Pancreas (tissue), 10 donors: Measurements from ENCODE around the gene SLC9A1. TPM values are rescaled to one million over a fixed set of nuclear protein-coding genes. Genes with fewer than 3 reads are reported as not detected.
"Not testable (repeated sequence)": the region's sequence is repeated elsewhere in the genome, so short reads cannot be mapped to it uniquely, and the experiment has no call there.

Experiments used
- ATAC-seq, 4 donors: fragments of 200-7000 bp; cut with Tn5 transposase; one replicate each; pipeline versions ENCODE4 v1.8.0 to v1.9.1; 2020; ENCODE audit warnings: mild to moderate bottlenecking in 4 of 4, moderate library complexity in 4 of 4
- DNase-seq, 6 donors: peaks; one replicate each; pipeline ENCODE4 v3.0.0-alpha.2; 2020
- FAIRE-seq: peaks from 2 replicates; lab custom pipeline; 2012; peaks lifted over from hg19 to GRCh38; lab: Jason Lieb, UNC
- H3K27ac ChIP-seq, 4 donors: fragments of 200-600 bp; sonication (generic); 1 replicate in 3 of 4; 2 replicates in 1 of 4; pipeline versions ENCODE4 v1.5.0 to v1.8.0; 2020
- H3K27me3 ChIP-seq, 4 donors: fragments of 200-600 bp; one replicate each; pipeline ENCODE4 v1.8.0; 2021
- H3K36me3 ChIP-seq, 3 donors: fragments of 200-600 bp; sonication (generic) in 1 of 3; one replicate each; pipeline versions ENCODE4 v1.5.0 to v1.8.0; 2020 to 2021
- H3K4me1 ChIP-seq, 3 donors: fragments of 200-600 bp; one replicate each; pipeline ENCODE4 v1.8.0; 2021
- H3K4me3 ChIP-seq, 4 donors: fragments of 200-600 bp; sonication (generic) in 2 of 4; one replicate each; pipeline versions ENCODE4 v1.5.0 to v1.8.0; 2020 to 2021
- H3K9me3 ChIP-seq, 4 donors: fragments of 200-600 bp; one replicate each; pipeline ENCODE4 v1.8.0; 2021
- WGBS, 2 donors: extraction: QIAGEN DNeasy Blood & Tissue Kit; methylation state at CpG; one replicate each; pipeline ENCODE4 v1.1.7; 2013; 5-methylcytosine and 5-hydroxymethylcytosine counted together
- intact Hi-C, 3 donors: fragments of 100-400 bp; cut with DNase I; formaldehyde crosslinking; loops; one replicate each; pipeline versions ENCODE4 v1.11.1 to v1.14.2; 2022
- polyA plus RNA-seq, 2 donors: library from polyadenylated mRNA; stranded (reverse); fragments of 200-250 nt; gene quantifications; one replicate each; pipeline ENCODE4 v1.2.3, GENCODE V29; 2013
- total RNA-seq, 6 donors: library from RNA; stranded (reverse); fragmentation: NEBNext Ultra II Directional in 4 of 6; extraction: Animal tissue kit (Norgen Biotek cat#: 25700) in 4 of 6; gene quantifications; one replicate each; pipeline versions ENCODE4 v1.2.1 to v1.2.4, GENCODE V29; 2021 to 2023
- TF ChIP-seq, protein P1 (sequence below), 4 donors: fragments of 200-600 bp; sonication (generic) in 3 of 4; IDR thresholded peaks; one replicate each; pipeline versions ENCODE4 v1.5.0 to v1.8.0; 2021; ENCODE audit warnings: antibody characterized with exemption in 4 of 4
- donor health status: healthy with polysubstance abuse.
- donor health status: DM: no; HTN: no; CAD: no; lungs with moderate emphysema.
- donor health status: DM: no; HTN: no; CAD: no.
- donor health status: control.
- donor health status: control.
- donor health status: Bipolar disorder and iron deficiency.
- donor health status: DM: yes; HTN: yes; CAD: no.
- donor health status: DM: no; HTN: no; CAD: no.
- donor health status: DM: no; HTN: no; CAD: no.
- donor health status: DM: yes; HTN: yes; CAD: no.

SLC9A1 gene
- total and polyA plus RNA-seq, 8 donors: 8.3 to 20.6 (median 11.1) TPM

DNA sequence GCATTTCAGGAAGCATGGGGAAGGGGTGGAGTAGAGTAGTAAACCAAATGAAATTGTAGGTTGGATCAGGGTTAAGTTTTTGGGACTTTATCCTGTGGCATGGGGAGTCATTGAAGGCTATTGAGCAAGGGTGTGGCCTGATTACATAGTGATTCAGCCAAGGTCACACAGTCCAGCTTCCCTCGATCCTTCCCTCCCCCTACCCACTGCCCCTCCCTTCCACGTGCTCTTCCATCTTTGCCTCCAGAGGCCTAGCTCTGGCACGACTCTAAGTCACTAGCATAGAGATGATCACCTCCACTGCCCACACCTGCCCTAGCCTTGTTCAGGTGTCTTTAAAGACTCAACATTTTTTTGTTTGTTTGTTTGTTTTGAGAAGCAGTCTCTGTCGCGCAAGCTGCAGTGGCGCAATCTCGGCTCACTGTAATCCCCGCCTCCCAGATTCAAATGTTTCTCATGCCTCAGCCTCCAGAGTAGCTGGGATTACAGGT, 37.2 kb upstream of the SLC9A1 start:
- FAIRE-seq (no peak), DNase-seq (no peak), ATAC-seq (peak in 3 of 4 donors; percentile 70 to 72 (median 71))
- no peak overlapping the region for H3K4me3 ChIP-seq
- 66 to 75% methylated on average over 8 of the region's 8 CpGs for WGBS, 2 donors
- H3K27me3 ChIP-seq: no peaks in the 10 kb centered on the region
- H3K9me3 ChIP-seq: no peaks in the 10 kb centered on the region
- H3K4me1 ChIP-seq: no peaks in the 10 kb centered on the region
- H3K27ac ChIP-seq: no peak overlapping the region
- intact Hi-C loops: loop anchor here in 2 of 3 donors (10.0 kb wide), 2 partner anchors 93 to 103 kb away; no protein-coding TSS in a partner anchor
- no peaks in the 10 kb centered on the region for H3K36me3 ChIP-seq
- TF ChIP-seq, protein P1, sequence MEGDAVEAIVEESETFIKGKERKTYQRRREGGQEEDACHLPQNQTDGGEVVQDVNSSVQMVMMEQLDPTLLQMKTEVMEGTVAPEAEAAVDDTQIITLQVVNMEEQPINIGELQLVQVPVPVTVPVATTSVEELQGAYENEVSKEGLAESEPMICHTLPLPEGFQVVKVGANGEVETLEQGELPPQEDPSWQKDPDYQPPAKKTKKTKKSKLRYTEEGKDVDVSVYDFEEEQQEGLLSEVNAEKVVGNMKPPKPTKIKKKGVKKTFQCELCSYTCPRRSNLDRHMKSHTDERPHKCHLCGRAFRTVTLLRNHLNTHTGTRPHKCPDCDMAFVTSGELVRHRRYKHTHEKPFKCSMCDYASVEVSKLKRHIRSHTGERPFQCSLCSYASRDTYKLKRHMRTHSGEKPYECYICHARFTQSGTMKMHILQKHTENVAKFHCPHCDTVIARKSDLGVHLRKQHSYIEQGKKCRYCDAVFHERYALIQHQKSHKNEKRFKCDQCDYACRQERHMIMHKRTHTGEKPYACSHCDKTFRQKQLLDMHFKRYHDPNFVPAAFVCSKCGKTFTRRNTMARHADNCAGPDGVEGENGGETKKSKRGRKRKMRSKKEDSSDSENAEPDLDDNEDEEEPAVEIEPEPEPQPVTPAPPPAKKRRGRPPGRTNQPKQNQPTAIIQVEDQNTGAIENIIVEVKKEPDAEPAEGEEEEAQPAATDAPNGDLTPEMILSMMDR (IDR thresholded peaks at IDR 0.05): no peak

DNA sequence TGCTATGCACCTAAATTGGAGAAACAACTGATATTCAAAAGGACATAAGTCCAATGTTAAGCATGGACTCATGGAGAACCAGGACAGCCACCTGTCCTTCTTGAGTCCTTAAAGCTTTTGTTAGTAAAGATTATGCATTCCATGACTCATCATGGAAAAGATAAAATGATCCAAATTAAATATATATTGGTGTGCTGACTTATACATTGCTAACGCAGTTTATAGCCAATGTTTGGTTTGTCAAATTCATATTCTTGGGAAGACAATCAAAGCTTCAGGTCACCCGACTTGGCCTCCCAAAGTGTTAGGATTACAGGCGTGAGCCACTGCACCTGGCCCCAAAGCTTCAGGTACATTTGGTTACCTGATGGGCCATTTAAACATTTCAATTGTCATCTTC, 29.7 kb upstream of the SLC9A1 start:
- DNase-seq, H3K36me3 ChIP-seq, FAIRE-seq, H3K27me3 ChIP-seq, intact Hi-C loops, H3K9me3 ChIP-seq, ATAC-seq, H3K27ac ChIP-seq, H3K4me1 ChIP-seq, H3K4me3 ChIP-seq: not testable (repeated sequence)
- 70 to 77% methylated on average over 3 of the region's 3 CpGs for WGBS, 2 donors

DNA sequence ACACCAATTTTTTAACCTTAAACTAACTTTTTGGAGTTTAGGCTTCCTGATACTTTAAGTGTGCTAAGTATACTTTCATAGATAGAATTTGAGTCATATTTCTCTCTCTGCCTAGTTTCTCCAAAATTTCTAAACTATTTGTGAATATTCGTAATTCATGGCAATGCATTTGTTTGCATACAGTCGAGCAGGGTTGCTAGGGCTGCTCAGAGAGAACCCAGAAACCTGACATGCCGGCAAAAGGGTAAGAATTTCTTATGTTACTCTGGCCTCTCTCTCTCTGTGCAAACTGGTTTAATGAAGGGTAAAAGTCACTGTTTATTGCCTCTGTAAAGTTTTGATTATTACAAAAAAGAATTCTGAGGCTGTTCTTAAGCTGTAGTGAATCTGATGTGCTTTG, 25.1 kb upstream of the SLC9A1 start:
- no peaks in the 10 kb centered on the region for H3K36me3 ChIP-seq
- H3K4me3 ChIP-seq: no peak overlapping the region
- no peaks in the 10 kb centered on the region for H3K4me1 ChIP-seq
- H3K9me3 ChIP-seq: no peaks in the 10 kb centered on the region
- ATAC-seq: no peak
- no peak overlapping the region for H3K27ac ChIP-seq
- DNase-seq: no peak
- intact Hi-C loops: no loop called here
- WGBS, 2 donors: 63 to 84% methylated on average over 3 of the region's 3 CpGs
- no peaks in the 10 kb centered on the region for H3K27me3 ChIP-seq
- FAIRE-seq: no peak
- TF ChIP-seq, protein P1 (IDR thresholded peaks at IDR 0.05): no peak

DNA sequence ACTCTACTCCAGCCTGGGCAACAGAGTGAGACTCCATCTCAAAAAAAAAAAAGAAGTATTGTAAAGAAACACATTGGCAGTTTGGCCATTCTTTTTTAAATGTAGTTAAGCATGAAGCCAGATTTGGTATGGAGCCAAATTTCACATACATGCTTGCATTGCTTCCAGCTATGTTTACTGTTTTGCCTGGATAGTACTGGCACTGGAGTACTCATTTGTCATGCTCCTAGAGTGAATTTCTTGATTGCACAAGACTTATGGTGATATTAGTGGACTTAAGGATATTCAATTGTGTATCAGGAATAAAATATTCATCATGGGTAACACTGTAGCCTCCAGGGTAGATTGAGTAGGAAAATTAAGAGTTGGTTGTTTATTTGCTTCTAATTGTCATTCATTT, 24.5 kb upstream of the SLC9A1 start:
- TF ChIP-seq, protein P1 (IDR thresholded peaks at IDR 0.05): no peak
- intact Hi-C loops: no loop called here
- Histone ChIP-seq H3K4me1 (no peaks in the 10 kb centered on the region), H3K27ac (no peak overlapping the region), H3K27me3 (no peaks in the 10 kb centered on the region), H3K36me3 (no peaks in the 10 kb centered on the region), H3K4me3 (no peak overlapping the region), H3K9me3 (no peaks in the 10 kb centered on the region)
- ATAC-seq: no peak
- no peak for DNase-seq
- FAIRE-seq: no peak

DNA sequence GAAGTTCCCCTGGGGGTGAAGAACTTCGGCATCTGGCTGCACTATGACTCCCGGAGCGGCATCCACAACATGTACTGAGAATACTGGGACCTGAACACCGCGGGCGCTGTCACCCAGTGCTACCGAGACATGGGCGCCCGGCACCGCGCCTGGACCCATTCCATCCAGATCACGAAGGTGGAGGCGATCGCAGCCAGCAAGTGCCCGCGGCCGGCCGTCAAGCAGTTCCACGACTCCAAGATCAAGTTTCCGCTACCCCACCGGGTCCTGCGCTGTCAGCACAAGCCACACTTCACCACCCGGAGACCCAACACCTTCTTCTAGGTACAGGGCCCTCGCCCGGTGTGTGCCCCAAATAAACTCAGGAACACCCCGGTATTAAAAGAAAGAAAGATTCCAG, 22.0 kb upstream of the SLC9A1 start:
- Histone ChIP-seq H3K4me1 (no peaks in the 10 kb centered on the region), H3K27ac (no peak overlapping the region), H3K36me3 (no peaks in the 10 kb centered on the region), H3K4me3 (no peak overlapping the region), H3K9me3 (no peaks in the 10 kb centered on the region), H3K27me3 (no peaks in the 10 kb centered on the region)
- TF ChIP-seq, protein P1 (IDR thresholded peaks at IDR 0.05): no peak
- DNase-seq: no peak
- intact Hi-C loops: no loop called here
- FAIRE-seq: no peak
- WGBS, 2 donors: 90 to 97% methylated on average over 26 of the region's 26 CpGs
- ATAC-seq: no peak
